NCI-H2081 (cell line): ENCODE data around the gene LRRC59.

Experiments used
- DNase-seq, 2 experiments: peaks; one replicate each; lab custom pipeline; 2025; lab: John Stamatoyannopoulos, UW

The LRRC59 gene

DNA sequence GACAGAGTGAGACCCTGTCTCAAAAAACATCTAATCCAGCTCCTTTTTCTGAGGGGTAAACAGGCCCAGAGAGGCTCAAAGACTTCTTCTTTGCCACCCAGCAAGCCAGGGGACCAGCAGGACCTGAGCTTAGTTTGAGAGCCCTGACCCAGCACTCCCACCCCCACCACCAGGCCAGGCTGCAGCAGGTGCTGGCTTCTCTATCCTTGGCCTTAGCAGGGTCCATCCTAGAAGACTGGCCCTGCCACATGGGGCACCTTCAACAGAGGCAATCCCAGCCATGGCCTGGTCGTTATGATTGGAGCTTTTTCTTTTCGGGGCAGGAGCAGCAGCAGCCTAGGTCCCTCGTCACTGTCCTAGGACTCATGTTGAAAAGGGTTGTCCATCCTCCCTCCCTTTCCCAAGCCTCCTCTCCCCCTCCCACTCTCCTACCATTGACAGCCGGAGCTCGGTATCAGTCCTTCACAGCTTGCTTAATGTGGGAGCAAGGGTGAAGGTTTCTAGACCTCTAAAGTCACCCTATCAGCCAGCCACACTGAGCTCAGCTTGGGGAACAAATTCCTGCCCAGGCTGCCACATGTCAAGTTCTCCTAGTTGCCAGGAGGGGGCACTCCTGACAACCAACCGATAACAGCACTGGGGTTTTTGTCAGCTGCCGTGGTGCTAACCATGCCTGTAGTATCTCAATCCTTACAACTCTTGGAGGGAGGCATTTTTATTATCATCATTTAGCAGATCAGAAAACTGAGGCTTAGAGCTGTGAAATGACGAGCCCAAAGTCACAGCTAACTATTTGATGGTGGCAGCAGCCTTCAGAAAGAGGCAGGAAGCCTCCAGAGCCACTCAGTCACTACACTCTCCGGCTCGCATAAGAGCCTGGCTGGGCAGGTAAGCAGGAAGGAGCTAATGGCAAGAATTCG lies 35.5 kb downstream of the LRRC59 start:
- peak; percentile 58 to 70 for DNase-seq

DNA sequence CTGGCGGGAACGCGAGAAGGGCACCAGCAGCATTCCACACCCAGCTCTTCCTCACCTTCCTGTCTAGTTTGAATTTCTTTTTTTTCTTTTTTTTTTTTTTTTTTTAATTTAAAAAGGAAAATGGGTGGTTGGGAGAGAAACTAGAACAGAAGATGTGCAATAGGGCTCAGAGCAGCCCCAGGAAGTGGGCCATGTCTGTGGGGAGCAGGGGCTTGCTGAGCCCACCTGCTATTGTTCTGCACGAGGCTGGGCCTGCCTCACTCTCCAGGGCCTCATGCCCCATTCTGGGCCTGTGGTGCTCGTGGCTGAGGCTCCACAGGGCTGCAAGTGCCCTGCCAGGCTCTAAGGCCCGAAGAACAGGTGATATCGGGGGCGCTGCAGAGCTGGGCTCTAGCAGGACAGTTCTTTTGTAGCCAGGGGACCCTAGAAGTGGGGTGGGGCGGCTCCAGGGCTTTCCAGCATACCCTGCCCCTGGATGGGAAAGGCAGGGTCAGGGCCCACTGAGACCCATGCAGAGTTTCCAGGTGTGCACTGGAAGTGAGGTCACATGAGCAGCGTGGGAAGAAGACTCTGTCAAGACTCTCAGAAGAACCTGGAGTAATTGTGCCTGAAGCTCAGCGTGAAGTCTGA lies 36.7 kb downstream of the LRRC59 start:
- DNase-seq: no peak

DNA sequence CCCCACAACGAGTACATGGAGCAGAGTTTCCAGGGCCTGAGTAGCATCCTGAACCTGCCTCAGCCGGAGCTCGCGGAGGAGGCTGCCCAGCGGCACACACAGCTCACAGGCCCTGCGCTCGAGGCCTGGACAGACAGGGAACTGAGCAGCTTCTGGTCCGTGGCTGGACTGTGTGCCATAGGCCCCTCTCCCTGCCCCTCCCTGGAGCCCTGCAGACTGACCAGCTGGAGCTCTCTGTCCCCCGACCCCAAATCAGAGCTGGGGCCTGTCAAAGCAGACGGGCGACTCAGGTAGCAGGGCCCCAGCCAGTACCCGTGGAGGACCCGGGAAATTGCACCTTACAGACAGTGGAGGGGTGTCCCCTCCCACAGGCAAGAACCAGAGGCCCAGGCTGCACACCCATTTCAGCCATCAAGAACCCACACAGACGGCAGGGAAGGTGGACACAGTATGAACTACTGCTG lies 37.3 kb downstream of the LRRC59 start:
- DNase-seq: no peak

DNA sequence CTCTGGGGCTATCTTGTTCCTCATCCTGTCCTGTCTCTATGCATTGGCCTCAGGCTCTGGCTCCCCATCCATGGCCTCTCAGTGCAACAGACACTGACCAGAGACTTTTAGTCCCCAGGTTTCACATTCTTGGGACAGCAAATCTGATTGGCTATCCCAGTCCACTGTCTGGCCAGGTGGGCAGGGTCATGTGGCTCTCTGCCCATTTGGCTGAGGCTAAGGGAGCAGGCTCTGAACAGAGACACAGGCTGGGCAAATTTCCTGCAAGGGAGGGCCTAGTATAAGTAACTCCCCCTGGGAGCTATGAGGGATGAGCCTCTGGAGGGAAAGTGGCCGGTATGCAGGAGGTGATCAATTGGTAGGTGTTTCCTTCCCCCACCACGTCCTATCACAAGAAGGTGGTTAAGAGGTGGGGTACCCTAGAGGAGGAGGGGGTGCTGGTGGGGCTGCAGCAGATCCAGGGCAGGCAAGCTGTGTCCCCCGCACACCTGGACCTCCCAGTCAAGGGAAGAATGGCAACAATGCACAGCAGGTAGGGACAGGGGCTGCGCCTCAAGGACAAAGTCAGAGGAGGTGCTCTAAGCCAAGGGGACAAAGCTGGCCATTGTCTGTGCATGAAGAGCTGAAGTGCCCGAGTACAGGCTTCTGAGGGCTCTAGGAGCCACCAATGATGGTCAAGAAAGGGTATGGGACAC lies 38.2 kb downstream of the LRRC59 start:
- DNase-seq: no peak

DNA sequence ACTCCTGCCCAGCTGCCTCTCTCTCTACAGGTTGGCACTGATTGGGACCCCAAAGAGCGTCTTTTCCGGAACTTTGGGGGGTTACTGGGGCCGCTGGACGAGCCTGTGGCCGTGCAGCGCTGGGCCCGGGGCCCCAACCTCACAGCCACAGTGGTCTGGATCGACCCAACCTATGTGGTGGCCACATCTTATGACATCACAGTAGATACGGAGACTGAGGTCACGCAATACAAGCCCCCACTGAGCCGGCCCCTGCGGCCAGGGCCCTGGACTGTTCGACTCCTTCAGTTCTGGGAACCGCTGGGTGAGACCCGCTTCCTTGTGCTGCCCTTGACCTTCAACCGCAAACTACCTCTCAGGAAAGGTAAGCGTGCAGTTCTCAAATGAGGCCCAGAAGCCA lies 39.1 kb downstream of the LRRC59 start:
- no peak for DNase-seq

DNA sequence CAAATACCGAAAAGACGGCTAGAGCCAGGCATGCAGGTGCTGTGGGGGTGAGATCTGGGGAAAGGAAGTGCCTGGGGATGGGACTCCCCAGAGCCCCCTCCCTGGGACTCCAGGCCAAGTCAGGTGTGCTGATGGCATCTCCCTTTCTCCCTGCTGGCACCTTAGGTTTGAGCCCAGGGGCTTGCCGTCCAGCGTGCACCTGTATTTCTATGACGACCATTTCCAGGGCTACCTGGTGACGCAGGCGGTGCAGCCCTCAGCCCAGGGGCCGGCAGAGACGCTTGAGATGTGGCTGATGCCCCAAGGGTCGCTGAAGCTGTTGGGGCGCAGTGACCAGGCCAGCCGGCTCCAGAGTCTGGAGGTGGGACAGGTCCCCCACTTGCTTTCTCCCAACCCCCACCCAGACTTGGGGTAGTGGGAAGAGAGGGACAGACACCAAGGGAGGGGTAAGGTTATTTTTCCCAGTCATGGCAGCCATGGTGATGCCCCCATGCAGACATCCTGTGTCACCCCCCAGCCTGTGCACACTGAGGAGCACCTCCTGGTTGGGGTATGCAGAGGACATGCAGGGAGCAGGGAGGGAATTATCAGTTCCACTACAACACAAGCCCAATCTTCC lies 40.3 kb downstream of the LRRC59 start:
- DNase-seq: no peak

DNA sequence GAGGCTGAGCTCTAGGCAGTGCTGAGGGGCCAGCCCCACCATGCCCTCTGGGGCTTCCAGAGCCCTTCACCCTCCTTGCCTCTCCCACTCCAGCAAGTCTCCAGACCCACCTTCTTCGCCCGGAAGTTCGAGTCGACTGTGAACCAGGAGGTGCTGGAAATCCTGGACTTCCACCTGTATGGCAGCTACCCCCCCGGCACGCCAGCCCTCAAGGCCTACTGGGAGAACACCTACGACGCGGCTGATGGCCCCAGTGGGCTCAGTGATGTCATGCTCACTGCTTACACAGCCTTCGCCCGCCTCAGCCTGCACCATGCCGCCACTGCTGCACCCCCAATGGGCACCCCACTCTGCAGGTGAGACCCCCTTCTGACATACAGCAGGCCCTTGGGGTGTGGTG lies 40.9 kb downstream of the LRRC59 start:
- DNase-seq: no peak

DNA sequence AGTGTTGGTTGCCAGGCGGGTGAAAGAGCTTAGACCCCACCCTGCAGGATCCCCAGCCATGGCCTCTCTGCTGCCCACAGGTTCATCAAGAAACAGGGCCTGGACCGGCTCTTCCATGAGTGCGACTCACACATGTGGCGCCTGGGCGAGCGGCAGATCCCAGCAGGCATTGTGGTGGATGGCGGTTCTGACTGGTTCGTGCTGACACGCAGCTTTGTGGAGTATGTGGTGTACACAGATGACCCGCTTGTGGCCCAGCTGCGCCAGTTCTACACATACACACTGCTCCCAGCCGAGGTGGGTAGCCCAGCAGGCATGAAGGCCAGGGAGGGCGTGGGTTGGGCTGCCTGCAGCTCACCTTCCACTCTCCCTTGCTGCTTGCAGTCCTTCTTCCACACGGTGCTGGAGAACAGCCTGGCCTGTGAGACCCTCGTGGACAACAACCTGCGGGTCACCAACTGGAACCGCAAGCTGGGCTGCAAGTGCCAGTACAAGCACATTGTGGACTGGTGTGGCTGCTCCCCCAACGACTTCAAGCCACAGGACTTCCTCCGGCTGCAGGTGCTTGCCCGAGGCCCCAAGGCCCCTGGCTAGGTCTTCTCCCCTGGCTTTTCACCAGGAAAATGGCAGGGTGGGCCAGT lies 41.5 kb downstream of the LRRC59 start:
- DNase-seq: no peak

DNA sequence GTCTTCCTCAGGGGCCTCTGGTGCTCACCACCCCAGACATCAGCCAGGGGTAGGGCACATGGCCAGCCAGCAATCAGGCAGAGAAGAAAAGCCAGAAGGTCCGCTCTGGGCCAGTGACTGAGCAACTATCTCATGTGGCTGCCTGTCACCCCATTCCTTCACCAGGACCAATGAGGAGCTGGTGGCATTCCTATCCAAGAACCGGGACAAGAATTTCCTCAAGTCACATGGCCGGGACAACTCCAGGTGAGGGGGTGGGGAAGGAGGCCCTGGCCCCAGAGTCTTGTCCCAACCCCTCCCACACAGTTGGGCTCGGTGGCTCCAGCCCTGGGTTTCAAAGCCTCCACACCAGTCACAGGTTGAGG lies 42.0 kb downstream of the LRRC59 start:
- no peak for DNase-seq

DNA sequence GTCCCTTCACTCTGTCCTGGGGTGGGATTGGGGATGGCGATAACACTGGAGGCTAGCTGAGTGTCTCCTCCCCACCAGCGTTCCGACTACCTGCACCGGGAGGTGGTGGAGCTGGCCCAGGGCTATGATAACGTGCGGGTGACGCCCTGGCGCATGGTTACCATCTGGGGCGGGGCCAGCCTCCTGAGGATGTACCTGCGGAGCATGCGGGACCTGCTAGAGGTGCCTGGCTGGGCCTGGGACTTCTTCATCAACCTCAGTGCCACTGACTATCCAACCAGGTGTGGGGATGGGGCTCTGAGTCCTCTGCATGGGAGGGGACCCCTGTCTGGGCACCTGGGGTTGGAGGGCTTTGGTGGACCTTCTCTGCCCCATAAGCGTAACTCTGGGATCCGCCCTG lies 42.5 kb downstream of the LRRC59 start:
- no peak for DNase-seq

DNA sequence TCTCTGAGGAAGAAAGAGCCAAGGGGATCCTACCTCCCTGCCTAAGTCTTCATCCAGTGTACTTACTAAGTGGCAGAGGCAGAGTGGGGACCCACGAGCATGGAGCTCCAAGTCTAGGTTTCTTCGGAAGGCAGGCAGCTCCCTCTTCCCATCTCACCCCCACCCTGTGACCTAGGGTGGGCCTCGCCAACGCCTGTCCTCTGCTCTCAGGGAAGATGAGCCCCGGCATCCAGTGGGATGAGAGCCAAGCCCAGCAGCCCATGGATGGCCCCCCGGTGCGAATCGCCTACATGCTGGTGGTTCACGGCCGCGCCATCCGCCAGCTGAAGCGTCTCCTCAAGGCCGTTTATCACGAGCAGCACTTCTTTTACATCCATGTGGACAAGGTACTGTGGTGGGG lies 43.1 kb downstream of the LRRC59 start:
- no peak for DNase-seq

DNA sequence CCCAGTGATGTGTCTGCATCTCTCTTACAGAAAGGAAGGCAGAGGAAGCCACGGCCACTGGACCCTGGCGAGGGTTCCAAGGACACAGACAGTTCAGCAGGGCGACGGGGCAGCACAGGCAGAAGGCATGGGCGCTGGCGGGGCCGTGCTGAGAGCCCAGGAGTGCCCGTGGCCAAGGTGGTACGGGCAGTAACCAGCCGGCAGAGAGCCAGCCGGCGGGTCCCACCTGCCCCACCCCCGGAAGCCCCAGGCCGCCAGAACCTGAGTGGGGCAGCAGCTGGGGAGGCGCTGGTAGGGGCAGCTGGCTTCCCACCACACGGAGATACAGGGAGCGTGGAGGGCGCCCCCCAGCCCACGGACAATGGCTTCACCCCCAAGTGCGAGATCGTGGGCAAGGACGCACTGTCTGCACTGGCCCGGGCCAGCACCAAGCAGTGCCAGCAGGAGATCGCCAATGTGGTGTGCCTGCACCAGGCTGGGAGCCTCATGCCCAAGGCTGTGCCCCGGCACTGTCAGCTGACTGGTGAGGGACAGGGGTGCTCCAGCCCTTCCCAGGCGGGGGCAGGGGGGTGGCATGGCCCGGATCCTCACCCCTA lies 43.6 kb downstream of the LRRC59 start:
- no peak for DNase-seq

DNA sequence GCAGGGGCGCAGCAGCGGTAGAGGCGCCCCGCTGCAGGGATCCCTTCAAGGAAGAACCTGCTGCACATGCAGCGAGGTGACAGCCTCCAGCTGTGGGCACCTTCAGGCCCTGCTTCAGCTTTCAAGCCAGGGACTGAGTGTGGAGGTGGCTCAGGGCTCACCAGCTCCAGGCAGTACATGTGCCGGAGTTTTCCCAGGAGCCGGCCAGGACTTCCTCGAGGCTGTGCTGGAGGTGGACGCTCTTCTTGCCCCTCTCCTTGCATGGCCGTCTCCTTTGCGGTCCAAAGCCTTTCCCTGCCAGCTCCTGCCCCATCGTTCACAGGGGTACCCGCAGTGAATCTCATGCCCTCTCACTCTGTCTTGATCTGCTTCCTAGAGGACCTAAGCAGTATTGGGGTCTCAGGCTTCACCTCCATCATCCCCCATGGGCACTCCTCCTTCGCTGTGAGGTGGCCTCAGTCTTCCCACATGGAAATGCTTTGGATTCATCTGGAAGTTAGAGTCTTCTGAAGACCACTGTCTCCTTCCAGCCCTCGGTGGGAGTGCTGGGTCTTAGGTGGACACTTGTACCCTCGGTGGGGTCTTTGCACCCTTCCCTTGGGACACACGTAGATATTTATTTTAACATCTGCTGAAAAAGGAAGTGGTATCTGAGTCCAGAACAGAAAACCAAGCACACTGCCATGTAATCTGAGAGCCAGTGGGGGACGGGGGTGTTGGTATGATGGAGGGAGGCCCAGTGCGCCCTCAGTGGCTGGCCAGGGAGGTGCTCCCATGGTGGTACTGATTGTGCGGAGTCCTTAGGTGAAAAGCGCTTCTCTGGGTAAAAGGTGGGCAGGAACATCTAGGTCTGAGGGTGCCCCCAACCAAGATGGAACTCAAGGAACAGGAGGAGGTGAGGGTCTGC lies 44.4 kb downstream of the LRRC59 start:
- no peak for DNase-seq

DNA sequence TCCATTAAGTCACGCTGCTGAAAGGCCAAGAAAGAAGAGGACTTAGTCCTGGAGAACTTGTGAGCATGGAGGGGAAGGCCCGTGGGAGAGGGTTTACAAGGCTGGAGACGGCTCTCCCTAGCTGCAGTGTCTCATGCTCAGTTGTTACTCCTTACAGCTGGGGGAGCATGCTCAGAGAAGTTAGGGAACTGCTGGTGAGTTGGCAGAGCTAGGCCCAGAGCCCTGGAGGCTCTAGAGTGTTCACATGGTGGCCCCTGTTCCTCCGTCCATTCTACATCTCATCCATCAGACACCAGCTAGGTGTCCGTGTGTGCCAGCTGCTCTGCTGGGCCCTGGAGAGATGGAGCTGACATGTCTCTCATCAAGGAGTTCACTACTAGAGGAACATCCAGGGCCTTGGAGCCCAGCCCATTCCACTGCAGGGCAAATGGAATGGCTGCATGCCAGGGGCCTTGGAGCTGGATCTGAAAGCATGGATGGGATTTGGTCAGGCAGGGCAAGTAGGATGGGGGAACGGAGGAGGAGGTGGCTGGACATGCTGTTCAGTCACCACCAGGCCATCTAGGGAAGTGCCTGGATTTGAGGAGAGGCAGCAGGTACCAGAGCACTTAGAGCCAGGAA lies 45.1 kb downstream of the LRRC59 start:
- no peak for DNase-seq

DNA sequence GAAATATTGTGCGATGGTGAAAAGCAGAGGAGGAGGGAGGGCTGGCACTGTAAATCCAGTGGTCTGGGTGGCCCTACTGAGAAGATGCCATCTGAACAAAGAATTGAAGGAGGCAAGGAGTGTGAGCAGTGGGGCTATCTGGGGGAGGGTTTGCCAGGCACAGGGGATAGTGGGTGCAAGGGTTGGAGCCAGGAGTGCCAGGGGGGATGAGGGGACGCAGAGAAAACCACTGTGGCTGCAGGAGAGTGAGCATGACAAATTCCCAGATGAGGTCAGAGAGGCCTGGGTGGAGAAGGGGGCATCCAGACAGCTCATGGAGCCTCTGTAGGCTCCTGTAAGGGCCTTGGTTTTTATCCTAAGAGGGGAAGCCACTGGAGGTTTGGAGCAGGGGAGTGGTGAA lies 46.6 kb downstream of the LRRC59 start:
- no peak for DNase-seq

DNA sequence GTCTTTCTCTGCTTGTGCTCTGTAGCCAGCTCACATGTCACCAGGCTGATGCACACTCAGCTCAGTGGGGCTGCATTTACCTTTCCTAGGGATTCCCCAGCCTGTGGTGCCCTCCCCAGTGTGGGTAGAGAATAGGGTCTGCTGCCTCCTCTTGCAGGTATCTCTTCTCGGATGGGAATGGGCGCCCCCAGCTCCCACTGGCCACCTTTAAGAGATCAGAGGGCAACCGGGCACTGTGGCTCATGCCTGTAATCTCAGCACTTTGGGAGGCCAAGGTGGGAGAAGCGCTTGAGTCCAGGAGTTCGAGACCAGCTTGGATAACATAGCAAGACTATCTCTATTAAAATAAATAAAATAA lies 48.1 kb downstream of the LRRC59 start:
- no peak for DNase-seq

DNA sequence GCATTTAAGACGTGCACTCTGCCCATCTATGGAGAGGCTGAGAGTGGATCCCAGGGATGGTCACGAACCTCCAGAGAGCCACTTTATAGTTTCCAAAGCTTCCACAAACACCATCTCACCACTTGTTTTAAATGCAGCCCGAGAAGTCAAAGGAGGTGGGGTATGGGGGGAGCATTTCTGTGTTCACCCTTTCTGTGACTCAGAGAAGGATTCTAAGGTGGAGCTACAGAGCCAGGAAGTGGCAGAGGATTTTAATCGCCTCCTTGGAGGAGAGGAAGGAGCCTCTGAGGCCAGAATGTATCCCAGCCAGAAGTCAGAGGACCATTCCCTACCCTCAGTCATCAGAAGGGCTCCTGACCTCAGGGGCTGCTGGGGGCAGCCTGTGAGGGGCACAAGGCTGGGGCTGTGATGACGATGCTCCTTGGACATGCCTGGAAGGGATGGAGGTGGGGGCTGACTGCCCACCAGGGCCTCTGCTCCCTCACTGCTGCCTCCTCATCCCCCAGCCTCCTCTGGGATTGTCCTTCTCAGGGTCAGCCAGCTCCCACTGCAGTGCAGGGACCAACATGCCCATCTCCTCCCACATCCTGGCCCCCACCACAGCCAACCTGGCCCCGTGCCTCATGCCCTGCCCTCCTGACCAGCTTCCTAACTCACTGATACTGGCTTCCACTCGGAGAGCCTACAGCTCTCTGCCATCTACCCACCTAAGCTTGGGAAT lies 48.6 kb downstream of the LRRC59 start:
- DNase-seq: no peak

DNA sequence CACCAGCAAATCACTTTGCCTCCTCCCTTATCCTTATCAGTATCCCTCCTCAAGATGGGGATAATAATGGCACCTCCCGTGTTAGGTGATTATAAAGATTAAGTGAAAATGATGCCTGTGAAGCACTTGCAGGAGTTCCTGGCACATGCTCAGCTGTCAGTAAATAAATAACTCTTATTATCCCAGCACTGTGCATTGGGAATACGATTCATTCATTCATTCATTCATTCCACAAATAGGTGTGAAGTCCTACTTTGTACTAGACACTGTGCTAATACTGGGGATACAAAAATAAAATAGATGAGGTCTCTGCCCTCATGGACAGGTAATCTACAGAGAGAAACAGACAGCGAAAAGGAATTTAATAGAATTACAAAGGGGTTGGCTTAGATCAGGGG lies 49.4 kb downstream of the LRRC59 start:
- DNase-seq: no peak

DNA sequence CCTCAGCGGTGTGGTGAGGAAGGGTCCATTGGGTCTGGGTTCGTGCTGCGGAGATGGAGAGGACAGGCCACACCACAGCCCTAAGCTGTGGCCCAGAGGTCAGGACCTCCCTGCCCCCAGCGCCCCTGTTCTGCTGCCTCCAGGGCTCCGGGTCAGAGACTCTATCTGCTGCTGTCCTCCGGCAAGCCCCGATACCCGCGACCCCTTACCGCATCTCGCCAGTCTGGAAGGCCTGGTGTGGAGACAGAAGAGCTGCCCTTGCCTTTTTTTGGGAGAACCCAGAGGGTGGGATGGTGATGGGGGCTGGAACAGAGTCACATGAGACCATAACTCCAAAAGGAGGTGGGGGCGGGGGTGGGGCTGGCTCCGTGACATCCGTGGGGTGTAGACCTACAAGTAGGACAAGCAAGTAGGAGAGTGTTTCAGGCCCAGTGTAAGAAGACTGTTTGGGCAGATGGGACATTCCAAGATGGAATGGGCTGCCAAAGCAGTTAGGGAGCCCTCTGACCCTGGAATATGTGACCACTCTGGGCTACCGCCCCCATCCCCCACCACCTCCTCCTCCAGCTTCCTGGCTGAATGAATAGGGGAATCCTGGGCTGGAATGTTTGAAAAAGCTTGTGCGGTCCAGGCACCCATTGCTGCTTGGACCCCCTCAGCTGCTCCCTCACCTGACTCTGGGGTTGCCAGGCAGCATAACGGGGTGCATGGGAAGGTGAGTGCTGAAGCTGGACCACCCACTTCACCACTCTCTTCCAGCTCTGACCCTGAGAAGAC lies 50.0 kb downstream of the LRRC59 start:
- no peak for DNase-seq
